IMR-90 (cell line): ENCODE data around the gene TTBK2. TPM values are rescaled to one million over a fixed set of nuclear protein-coding genes. Genes with fewer than 3 reads are reported as not detected.

ENCODE experiments used
- ATAC-seq: fragments of 200-7000 bp; cut with Tn5 transposase; 2 replicates; pipeline ENCODE4 v1.9.1; 2020; ENCODE audit warnings: low read depth, mild to moderate bottlenecking, moderate library complexity
- BruUV-seq: library from RNA; stranded (reverse); fragments of 400-500 nt; replicated peaks from 2 replicates; lab custom pipeline; 2021; lab: Mats Ljungman, UMichigan
- CTCF ChIA-PET: fragments of 300-600 bp; formaldehyde crosslinking; extraction: SDS; loops from one replicate; lab custom pipeline; 2021; ENCODE audit warnings: antibody characterized with exemption; lab: Yijun Ruan, JAX
- POLR2A ChIA-PET: fragments of 300-600 bp; sonication (Branson Sonifier 250); formaldehyde crosslinking; loops from one replicate; lab custom pipeline; 2022; ENCODE audit warnings: antibody characterized with exemption; ENCODE audit not compliant: unreplicated experiment; lab: Charles Lee
- DNase-seq: peaks from one replicate; pipeline ENCODE4 v3.0.0; 2013
- H2AFZ ChIP-seq: replicated peaks from 2 replicates; pipeline ENCODE3; 2013; ENCODE audit warnings: low read length, mild to moderate bottlenecking; ENCODE audit not compliant: poor library complexity
- H2AK5ac ChIP-seq: 2 replicates; pipeline ENCODE4 v1.6.1; 2013; ENCODE audit warnings: low read depth, low read length, inconsistent platforms
- H2AK9ac ChIP-seq: replicated peaks from 2 replicates; pipeline ENCODE3; 2013; ENCODE audit warnings: mild to moderate bottlenecking, low read depth, low read length, moderate library complexity; ENCODE audit not compliant: poor library complexity
- H2BK120ac ChIP-seq: 2 replicates; pipeline ENCODE4 v1.6.1; 2013; ENCODE audit warnings: low read depth, low read length, inconsistent platforms
- H2BK15ac ChIP-seq: 3 replicates; pipeline ENCODE4 v1.6.1; 2013; ENCODE audit warnings: low read depth, low read length, inconsistent platforms
- H2BK20ac ChIP-seq: 2 replicates; pipeline ENCODE4 v1.6.1; 2013; ENCODE audit warnings: low read depth, mild to moderate bottlenecking, inconsistent platforms, low read length, moderate library complexity
- H2BK5ac ChIP-seq: 2 replicates; pipeline ENCODE4 v1.6.1; 2013; ENCODE audit warnings: mild to moderate bottlenecking, low read depth, low read length, inconsistent platforms; ENCODE audit not compliant: poor library complexity, severe bottlenecking
- H3K14ac ChIP-seq: replicated peaks from 2 replicates; pipeline ENCODE4 v1.6.1; 2013; ENCODE audit warnings: low read depth, low read length, inconsistent platforms
- H3K18ac ChIP-seq: 2 replicates; pipeline ENCODE4 v1.6.1; 2013; ENCODE audit warnings: low read depth, low read length, control low read depth
- H3K23ac ChIP-seq: 2 replicates; pipeline ENCODE4 v1.6.1; 2013; ENCODE audit warnings: low read depth, low read length, inconsistent platforms
- H3K27ac ChIP-seq: 2 replicates; pipeline ENCODE4 v1.5.1; 2013; ENCODE audit warnings: mild to moderate bottlenecking, control low read depth, low read length; ENCODE audit not compliant: insufficient read depth
- H3K27me3 ChIP-seq: 2 replicates; pipeline ENCODE4 v1.6.1; 2013; ENCODE audit warnings: low read length; ENCODE audit not compliant: control insufficient read depth, insufficient read depth
- H3K36me3 ChIP-seq: 2 replicates; pipeline ENCODE4 v1.6.1; 2013; ENCODE audit warnings: low read length, mixed read lengths; ENCODE audit not compliant: control insufficient read depth, insufficient read depth
- H3K4ac ChIP-seq: 2 replicates; pipeline ENCODE4 v1.6.1; 2013; ENCODE audit warnings: low read depth, low read length, inconsistent platforms
- H3K4me1 ChIP-seq: 2 replicates; pipeline ENCODE4 v1.6.1; 2013; ENCODE audit warnings: low read length, mixed read lengths; ENCODE audit not compliant: control insufficient read depth, insufficient read depth
- H3K4me2 ChIP-seq: 2 replicates; pipeline ENCODE4 v1.6.1; 2013; ENCODE audit warnings: low read depth, mild to moderate bottlenecking, control low read depth, low read length, moderate library complexity
- H3K4me3 ChIP-seq: 2 replicates; pipeline ENCODE4 v1.5.1; 2013; ENCODE audit warnings: low read depth, mild to moderate bottlenecking, control low read depth, low read length, moderate library complexity; ENCODE audit not compliant: insufficient read depth
- H3K56ac ChIP-seq: 2 replicates; pipeline ENCODE4 v1.6.1; 2013; ENCODE audit warnings: low read length, inconsistent platforms; ENCODE audit not compliant: insufficient read depth; ENCODE audit errors: extremely low read depth
- H3K79me1 ChIP-seq, 2 experiments: 2 replicates each; pipeline ENCODE4 v1.6.1; 2013; ENCODE audit warnings: low read length in 2 of 2, inconsistent platforms in 1 of 2, low read depth in 1 of 2
- H3K9ac ChIP-seq: 2 replicates; pipeline ENCODE4 v1.6.1; 2013; ENCODE audit warnings: low read depth, low read length, control low read depth
- H3K9me1 ChIP-seq: 2 replicates; pipeline ENCODE4 v1.6.1; 2013; ENCODE audit warnings: low read length, inconsistent platforms; ENCODE audit not compliant: insufficient read depth
- H3K9me3 ChIP-seq: 2 replicates; pipeline ENCODE4 v1.6.1; 2013; ENCODE audit warnings: low read length; ENCODE audit not compliant: control insufficient read depth, insufficient read depth
- H4K20me1 ChIP-seq: 2 replicates; pipeline ENCODE4 v1.6.1; 2013; ENCODE audit warnings: low read length, inconsistent platforms; ENCODE audit not compliant: insufficient read depth
- H4K5ac ChIP-seq: 2 replicates; pipeline ENCODE4 v1.6.1; 2013; ENCODE audit warnings: mild to moderate bottlenecking, low read depth, low read length, control low read depth
- H4K8ac ChIP-seq, 2 experiments: 2 replicates each; pipeline ENCODE4 v1.6.1; 2013; ENCODE audit warnings: low read depth in 2 of 2, low read length in 2 of 2, control low read depth in 1 of 2, inconsistent platforms in 1 of 2
- H4K91ac ChIP-seq: 2 replicates; pipeline ENCODE4 v1.6.1; 2013; ENCODE audit warnings: low read depth, low read length, inconsistent platforms; ENCODE audit not compliant: insufficient read depth
- BHLHE40 ChIP-seq: fragments of 150-350 bp; IDR thresholded peaks from 2 replicates; pipeline ENCODE4 v1.6.1; 2016; ENCODE audit warnings: mild to moderate bottlenecking, low read depth, low read length
- WGBS, 2 experiments: methylation state at CpG; one replicate each; pipeline versions ENCODE4 v1.1.5 to v1.1.7; 2013; ENCODE audit warnings: missing lambda C conversion rate in 2 of 2; ENCODE audit not compliant: insufficient read length in 1 of 2; ENCODE audit errors: extremely low coverage in 2 of 2; 5-methylcytosine and 5-hydroxymethylcytosine counted together
- dilution Hi-C: fragments of 300-500 bp; cut with HindIII; formaldehyde crosslinking; loops from one replicate; pipeline ENCODE4 v1.14.3; 2018; ENCODE audit warnings: low sequenced_read_pairs; ENCODE audit not compliant: unreplicated experiment
- in situ Hi-C: fragments of 300-500 bp; cut with MboI; formaldehyde crosslinking; loops from 3 replicates; pipeline ENCODE4 v1.14.3; 2019; ENCODE audit warnings: low sequenced_read_pairs, inconsistent platforms, mixed read lengths
- intact Hi-C: fragments of 100-400 bp; cut with micrococcal nuclease; formaldehyde crosslinking; loops from 2 replicates; pipeline ENCODE4 v1.10.0; 2022
- polyA plus RNA-seq, 3 experiments: library from polyadenylated mRNA; depleted of rRNA; stranded (reverse); fragments of >200 nt; gene quantifications; 2 replicates each; pipeline ENCODE4 v1.2.3, GENCODE V29; 2012; ENCODE audit warnings: low replicate concordance in 1 of 3
- total RNA-seq: library from RNA; depleted of rRNA; stranded (reverse); fragments of >200 nt; gene quantifications from 2 replicates; pipeline ENCODE4 v1.2.3, GENCODE V29; 2012
- TF ChIP-seq, protein P1 (sequence below): conservative IDR thresholded peaks from 2 replicates; pipeline ENCODE4 v1.5.1; 2012; ENCODE audit warnings: mild to moderate bottlenecking, low read depth, low read length, improper control_type of control experiment

The TTBK2 gene
- total and polyA plus RNA-seq, 2 of the 4 experiments (the other 2 are of a cell fraction), result 2.4 to 3.2 TPM

DNA sequence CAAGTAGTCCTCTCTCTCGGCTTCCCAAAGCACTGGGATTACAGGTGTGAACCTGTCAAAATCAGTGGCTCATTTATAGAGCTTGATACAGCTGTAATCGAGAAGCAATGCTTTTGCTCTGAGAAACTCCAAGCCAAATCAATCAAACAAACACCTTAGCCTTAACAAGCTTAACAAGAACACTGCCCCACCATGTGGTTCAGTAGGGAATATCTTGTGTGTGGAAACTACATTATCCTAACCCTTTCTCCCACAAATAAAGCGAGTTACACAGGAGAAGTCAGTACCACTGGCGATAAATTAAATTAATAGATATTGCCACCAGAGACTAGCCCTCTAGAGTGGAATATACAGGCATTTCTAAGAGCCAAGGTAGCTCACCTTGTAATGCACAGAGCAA lies 197.5 kb downstream of the TTBK2 start:
- ATAC-seq, result no peak
- POLR2A ChIA-PET, result no interaction called here
- no peak for DNase-seq

More for the DNA sequence above, 197.5 kb downstream of the TTBK2 start:
- no peaks in the 10 kb centered on the region for H3K4me1 ChIP-seq
- in situ Hi-C loops (no loop called here), intact Hi-C loops (no loop called here), dilution Hi-C loops (no loop called here)
- CTCF ChIA-PET, result interaction anchor here (0.6 to 2.2 kb wide), 3 partner anchors 15 to 260 kb away, joined by 3 to 5 read pairs (median 4); no protein-coding TSS in a partner anchor
- H3K4me3 ChIP-seq, result no peak overlapping the region
- no peak overlapping the region for H3K27ac ChIP-seq
- 88% methylated on average over 1 of the region's 4 CpGs; no CpG with 5 or more reads in 1 of the 2 experiments for WGBS, 2 experiments
- H3K56ac ChIP-seq, result no peak overlapping the region
- no peaks in the 10 kb centered on the region for H3K9me3 ChIP-seq
- no peak overlapping the region for H2BK5ac ChIP-seq
- H4K5ac ChIP-seq, result no peak overlapping the region
- H4K8ac ChIP-seq, result no peak overlapping the region
- no peak overlapping the region for H4K91ac ChIP-seq
- peaks cover 6 to 9% of the 10 kb centered on the region in 2 experiments; a peak in 2 of 4 replicates for H3K79me1 ChIP-seq
- no TSS peak for BruUV-seq
- H3K9me1 ChIP-seq, result peaks cover 6% of the 10 kb centered on the region; the same call in 1 of the 2 replicates
- H3K14ac ChIP-seq, result no peak overlapping the region
- peaks cover 68% of the 10 kb centered on the region for H3K36me3 ChIP-seq
- no peaks in the 10 kb centered on the region; the same call in 1 of the 2 replicates for H4K20me1 ChIP-seq
- no peak overlapping the region for H3K4ac ChIP-seq
- no peak overlapping the region for H3K23ac ChIP-seq
- no peak overlapping the region for H3K18ac ChIP-seq
- H2BK120ac ChIP-seq, result no peak overlapping the region
- TF ChIP-seq, protein P1, sequence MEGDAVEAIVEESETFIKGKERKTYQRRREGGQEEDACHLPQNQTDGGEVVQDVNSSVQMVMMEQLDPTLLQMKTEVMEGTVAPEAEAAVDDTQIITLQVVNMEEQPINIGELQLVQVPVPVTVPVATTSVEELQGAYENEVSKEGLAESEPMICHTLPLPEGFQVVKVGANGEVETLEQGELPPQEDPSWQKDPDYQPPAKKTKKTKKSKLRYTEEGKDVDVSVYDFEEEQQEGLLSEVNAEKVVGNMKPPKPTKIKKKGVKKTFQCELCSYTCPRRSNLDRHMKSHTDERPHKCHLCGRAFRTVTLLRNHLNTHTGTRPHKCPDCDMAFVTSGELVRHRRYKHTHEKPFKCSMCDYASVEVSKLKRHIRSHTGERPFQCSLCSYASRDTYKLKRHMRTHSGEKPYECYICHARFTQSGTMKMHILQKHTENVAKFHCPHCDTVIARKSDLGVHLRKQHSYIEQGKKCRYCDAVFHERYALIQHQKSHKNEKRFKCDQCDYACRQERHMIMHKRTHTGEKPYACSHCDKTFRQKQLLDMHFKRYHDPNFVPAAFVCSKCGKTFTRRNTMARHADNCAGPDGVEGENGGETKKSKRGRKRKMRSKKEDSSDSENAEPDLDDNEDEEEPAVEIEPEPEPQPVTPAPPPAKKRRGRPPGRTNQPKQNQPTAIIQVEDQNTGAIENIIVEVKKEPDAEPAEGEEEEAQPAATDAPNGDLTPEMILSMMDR, result 0 out of 2 replicates have a peak, but pooled peaks have one; percentile 9
- TF ChIP-seq BHLHE40, result no peak
- H3K27me3 ChIP-seq, result no peaks in the 10 kb centered on the region
- H2BK15ac ChIP-seq, result no peak overlapping the region
- no peak overlapping the region for H3K9ac ChIP-seq
- no peak overlapping the region for H2BK20ac ChIP-seq
- H3K4me2 ChIP-seq, result no peak overlapping the region
- no peak overlapping the region for H2AK5ac ChIP-seq
- no peak overlapping the region for H2AFZ ChIP-seq
- no peak overlapping the region for H2AK9ac ChIP-seq
